Epithelial cell of prostate (primary cell): ENCODE results near the gene IFFO2.
A peak's percentile ranks its signal among the peaks of the same experiment; 100 is the strongest.

Experiments
- DNase-seq: peaks from one replicate; pipeline ENCODE4 v3.0.0-alpha.2; 2011; ENCODE audit warnings: low read depth, low spot score
- H3K27ac ChIP-seq: fragments of 450-650 bp; 2 replicates; pipeline ENCODE4 v1.5.1; 2017; ENCODE audit warnings: mild to moderate bottlenecking

Gene IFFO2

DNA sequence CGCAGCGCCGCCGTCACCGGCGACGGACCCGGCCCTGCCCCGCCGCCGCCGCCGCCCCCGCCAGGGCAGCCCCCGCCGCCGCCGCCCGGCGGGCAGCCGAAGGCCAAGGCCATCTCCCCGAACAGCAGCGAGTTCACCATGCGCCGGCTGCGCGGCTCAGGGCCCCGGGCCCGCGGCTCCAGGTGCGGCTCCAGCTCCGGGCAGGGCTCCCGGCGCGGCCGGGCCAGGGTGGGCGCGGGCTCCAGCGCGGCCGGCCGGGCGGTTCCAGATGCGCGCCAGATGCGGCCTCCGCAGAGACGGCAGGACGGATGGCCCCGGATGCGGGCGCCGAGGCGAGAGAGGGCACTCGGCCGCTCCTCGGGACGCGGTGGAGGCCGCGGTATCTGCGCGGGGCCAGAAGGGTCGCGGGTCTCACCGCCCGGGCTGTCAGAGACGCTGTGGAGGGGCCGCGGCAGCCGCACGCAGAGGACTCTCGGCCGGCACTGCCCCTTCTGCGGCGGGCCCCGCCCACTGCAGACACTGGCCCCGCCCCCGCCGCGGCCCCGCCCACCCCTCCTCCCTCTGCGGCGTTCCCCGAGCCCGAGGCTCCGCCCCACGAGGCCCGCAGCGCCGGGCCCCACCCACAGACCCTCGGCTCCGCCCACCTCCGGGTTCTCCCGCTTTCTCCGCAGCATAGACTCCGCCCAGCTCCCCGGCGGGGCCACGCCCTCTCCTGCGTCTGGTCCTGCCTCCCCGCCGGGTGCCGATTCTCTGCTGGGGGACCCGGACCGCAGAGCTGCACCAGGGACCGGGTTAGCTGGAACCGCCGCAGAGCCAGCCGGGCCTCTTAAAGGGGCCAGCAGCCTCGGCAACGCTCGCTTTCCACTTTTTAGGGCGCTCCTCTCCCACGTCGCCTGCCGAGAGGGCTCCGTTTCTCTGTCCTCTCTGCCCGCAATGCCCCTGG, at the start of gene IFFO2:
Gene IFFO2, minus strand, starts transcription at position 484 of the 943 bp plus-strand sequence. Its CDS starts 344 bp downstream, at position 140.
- no peak for DNase-seq
- peak within 1 kb of the TSS; percentile 92 for H3K27ac ChIP-seq

DNA sequence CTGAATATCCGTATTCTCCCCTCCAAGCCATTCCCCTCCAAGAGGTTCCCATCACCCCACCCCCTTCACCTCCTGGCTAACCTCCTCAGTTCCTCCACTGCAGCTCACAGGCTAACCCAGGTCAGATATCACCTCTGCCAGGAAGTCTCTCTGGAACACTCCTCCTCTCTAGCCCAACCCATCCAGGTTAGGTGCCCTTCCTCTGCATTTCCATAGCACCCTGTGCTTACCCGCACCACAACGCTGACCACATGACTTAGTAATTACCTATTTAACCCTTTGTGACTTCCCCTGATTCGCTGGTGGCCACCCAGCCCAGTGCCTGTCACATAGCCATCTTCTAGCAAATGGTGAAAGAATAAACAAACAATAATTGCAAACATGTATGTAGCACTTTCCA, 49.5 kb upstream of the IFFO2 start:
- H3K27ac ChIP-seq = no peak overlapping the region
- no peak for DNase-seq

DNA sequence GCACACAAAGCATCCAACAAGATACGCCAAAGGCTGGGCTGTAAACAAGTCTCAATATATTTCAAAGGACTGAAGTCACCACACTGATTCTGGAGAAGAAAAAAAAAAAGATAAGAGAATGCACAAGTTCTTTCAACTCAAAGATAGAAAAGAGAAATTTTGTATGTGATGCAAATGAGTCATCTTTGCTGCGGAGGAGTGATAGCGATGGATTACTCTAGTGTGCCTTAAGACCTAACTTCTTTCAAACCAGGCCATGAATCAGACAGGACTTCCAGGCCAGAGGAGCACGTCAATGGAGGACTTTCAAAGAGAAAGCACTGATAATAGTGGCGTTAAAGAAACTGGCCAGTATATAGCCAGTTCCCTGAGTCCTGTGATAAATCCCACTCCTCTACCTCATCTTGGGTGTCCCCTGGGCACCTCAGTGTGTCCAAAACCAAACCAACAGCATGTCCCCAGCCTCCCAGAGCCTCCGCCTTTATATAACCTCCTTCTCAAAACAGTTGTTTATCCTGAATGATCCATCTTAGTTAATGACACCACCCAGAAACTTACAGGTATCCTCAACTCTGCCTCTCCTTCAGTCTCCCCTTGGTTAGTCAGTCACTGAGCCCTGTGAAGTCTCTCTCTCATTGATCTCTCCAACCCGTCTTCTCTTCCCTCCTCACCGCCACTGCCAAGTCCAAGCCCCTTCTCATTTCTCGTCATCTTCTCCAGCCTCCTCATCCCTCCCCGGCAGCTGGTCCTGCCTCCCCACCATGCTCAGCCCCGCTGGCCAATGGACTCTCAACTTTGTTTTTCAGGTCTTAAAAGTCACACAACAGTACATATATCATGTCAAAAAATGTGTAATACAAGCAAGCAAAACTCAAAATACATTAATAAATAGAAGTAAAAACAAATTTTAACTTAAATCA, 47.2 kb upstream of the IFFO2 start:
- no peak overlapping the region for H3K27ac ChIP-seq
- no peak for DNase-seq

DNA sequence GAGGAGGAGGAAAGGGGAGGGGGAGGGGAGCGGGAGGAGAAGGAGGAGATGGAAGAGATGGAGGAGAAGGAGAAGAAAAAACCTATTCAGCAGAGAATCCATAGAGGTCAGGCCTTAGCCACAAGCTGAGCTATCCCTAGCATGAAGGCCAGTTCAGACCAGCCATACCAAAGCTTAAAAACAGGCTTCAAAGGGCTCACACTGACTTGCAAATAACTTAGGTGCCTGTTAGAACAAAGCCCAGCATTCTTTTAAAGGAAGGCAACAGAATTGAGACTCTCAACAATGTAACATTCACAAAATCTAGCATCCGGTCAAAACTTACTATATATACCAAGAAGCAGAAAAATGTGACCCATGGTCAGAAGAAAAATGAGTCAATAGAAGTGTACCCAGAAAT, 43.6 kb upstream of the IFFO2 start:
- DNase-seq = no peak
- H3K27ac ChIP-seq = peak overlapping the region; percentile 73

DNA sequence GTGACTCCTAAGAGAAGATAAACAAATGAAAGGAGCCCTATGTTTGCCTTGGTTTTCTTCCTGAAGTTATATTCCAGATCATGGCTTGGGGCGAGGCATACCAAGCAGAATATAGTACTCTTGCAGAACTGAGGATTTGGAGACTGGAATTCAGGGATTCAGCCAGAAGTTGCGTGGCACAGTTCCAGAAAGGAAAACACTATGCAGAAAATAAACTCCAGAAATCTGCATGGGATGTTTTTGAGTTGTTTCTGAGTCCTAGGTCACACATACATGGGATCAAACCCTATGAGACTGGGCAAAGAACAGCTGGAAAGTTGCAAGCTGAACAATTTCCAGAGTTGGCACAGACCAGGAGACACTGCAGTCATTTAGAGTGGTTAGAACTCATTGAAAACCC, 42.9 kb upstream of the IFFO2 start:
- no peak for DNase-seq
- peak overlapping the region; percentile 73 for H3K27ac ChIP-seq

DNA sequence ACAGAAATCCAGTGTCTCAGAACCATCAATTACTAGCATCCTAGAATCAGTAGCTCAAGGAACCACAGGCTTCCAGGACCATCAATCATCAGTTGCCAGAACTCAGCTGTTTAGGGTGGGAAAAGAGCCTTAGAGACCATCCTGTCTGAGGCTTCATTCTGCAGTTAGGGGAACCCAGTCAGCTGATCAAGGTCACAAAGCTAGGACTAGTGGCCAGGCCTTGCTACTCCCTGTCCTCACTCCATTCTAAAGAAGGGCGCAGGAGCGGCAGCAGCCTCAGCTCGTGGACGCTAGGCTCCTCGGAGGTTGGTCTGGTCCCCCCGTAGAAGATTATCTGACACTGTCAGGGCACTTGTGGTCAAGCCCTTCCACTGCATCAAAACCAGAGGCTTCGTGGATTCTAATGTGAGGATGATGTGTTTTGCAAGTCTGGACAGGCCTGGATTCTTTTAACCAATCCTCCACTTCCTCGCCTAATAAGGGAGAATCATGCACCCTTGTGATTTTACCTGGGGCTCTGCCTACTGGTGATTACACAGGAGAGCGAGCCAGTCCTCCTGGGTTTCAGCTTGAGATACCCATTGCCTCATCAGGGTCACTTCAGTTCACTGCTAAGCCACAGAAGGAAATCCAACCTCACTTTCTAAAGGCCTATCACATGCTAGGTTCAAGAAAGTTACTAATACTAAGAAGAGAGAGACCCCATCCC, 41.7 kb upstream of the IFFO2 start:
- peak; percentile 96 for DNase-seq
- H3K27ac ChIP-seq = peak overlapping the region; percentile 73

DNA sequence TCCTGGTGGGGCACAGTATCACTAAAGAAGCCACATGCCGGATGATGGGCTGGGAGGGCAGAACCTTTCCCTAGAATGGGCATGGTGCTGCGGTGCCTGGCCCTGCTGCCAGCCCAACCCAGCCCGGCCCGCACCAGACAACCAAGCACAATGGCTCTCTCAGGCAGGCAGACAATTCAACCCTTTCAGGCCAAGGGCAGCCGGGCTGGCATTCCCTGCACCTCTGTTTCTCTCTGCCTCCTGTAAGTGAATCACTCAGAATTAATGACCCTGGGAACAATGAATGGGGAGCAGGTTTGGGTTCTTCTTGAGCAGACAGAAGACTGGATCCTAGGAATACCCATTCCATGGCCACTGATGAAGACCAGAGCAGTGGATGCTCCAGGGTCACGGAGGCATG, 41.0 kb upstream of the IFFO2 start:
- H3K27ac ChIP-seq = peak overlapping the region; percentile 73
- DNase-seq = no peak

DNA sequence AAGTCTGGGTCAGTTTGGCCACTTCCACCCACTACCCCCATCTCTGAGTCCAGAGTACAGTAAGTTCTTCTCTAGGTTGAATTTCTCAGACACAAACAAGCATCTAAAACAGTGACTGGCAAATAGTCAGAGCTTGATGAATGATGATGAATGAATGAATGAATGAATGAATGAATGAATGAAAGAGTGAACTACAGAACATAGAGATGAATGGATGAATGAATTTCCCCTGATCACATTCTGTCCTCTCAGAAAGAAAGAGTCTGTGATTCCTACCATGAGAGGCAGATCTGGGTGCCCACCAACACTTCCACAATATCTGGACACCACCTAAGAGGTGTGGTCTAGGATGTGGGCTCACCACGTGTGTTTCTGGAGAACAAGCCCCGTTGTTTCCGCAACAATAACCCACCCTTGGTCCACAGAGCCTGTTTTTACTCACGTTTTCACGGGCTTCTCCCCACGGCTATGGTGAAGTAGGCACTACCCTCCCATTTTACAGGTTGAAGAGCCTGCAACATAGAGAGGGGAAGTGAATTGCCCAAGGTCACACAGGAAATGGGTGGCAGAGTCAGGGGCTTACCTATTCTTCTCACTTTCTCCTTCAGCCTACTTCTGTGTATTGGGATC, 40.2 kb upstream of the IFFO2 start:
- no peak overlapping the region for H3K27ac ChIP-seq
- no peak for DNase-seq

DNA sequence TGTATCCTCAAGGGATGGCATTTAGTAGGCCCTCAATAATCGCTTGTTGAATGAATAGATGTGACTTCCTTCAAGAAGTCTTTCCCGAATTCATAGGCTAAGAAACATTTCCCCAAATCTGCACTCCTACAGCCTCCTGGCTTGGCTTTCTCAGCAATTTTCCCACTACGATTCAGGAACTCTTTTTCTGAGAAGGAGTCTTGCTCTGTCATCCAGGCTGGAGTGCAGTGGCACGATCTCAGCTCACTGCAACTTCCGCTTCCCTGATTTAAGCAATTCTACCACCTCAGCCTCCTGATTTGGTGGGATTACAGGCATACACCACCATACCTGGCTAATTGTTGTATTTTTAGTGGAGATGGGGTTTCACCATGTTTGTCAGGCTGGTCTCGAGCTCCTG, 37.9 kb upstream of the IFFO2 start:
- DNase-seq = no peak

DNA sequence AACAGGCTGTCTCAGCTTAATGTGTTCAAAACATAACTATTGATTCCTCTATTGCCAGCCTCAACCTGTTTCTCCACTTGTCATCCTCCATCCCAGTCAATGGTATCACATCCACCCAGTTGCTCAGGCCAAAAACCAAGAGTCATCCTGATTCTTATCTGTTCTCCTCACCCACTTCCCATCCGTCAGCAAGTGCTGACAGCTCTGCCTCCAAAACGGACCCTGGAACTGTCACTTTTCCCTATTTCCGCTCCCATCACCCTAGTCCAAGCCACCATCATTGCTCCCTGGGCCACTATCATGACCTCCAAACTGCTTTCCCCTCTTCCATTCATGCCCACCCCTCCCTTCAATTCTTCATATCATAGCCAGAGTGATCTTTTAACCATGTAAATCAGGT, 36.2 kb upstream of the IFFO2 start:
- DNase-seq = no peak
- H3K27ac ChIP-seq = no peak overlapping the region

More for the DNA sequence above, 37.9 kb upstream of the IFFO2 start:
- H3K27ac ChIP-seq = no peak overlapping the region

DNA sequence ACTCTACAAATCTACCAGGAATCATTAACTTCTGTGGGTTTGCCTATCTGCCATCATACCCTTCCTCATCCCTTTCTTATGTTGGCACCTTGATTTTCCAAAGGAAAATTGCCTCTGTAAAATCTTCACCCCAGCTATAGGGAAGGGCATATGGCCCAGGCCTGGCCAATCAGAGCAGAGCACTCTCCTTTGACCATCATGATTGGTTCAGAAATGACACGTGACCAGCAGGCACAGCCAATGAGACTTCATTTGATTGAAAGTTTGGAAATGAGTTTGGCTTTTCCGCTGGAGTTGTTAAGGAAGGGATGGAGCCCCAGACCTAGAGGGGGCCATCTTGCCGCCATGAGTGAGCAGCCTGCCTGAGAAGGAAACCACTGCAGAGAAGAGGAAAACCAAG, 35.1 kb upstream of the IFFO2 start:
- no peak for DNase-seq
- no peak overlapping the region for H3K27ac ChIP-seq

DNA sequence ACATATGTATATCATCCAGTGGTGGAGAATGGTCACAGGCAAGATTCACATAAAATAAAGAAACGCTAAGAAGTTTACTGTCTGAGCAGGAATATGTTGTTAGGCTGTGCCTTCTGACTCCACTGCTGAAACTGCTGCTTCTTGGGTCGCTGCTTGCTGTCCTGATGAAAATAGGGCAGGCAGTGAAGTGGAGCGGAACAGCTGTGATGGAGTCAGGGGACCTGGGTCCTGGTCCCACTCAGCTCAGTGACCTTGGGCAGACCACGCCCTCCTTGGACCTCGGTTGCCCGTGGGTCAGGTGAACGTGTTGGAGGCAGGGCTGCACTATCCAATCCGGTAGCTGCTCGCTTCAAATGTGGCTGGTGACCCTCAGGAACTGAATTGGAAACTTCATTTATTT, 33.4 kb upstream of the IFFO2 start:
- no peak overlapping the region for H3K27ac ChIP-seq
- DNase-seq = no peak

DNA sequence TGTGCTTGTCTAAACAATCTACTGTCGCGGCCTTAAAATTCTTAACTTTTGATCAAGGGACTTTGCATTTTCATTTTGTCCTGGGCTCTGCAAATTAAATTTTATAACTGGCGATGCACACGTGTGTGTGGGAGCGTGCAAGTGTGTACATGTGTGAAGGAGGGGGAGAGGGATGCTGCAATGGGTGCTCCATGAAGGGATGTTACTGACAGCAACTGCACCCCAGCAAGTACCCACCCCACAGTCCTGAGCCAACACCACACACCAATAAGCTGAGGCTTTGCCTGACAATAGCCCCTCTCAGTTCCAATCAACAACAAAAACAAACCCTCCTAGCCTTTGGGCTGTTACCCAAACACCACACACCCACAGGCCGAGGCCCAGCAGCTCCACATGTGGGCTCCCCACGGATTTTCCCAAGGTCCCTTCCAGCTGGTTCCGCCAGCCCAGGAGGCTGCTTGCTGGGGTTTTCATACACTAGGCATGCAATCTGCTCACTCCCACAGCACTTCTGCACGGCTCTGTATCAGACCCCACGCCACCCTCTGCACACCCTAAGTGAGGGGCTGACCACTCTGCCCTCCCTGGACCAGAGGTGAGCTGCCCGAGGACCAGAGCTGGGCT, 32.8 kb upstream of the IFFO2 start:
- H3K27ac ChIP-seq = no peak overlapping the region
- no peak for DNase-seq

DNA sequence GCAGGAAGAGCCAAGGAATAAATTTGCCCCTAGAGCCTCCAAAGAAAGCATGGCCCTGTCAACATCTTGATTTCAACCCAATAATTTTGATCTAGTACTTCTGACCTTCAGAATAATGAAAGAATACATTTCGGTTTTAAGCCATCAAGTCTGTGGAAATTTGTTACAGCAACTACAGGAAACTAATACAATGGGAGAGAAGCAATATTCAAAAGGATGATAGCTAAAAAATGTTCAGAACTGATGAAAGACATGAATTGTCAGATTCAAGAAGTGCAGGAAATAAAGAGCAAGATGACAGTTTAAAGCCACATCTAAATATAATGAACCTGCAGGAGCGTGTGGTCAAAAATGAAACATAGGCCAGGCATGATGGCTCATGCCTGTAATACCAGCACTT, 24.8 kb upstream of the IFFO2 start:
- H3K27ac ChIP-seq = no peak overlapping the region
- no peak for DNase-seq

DNA sequence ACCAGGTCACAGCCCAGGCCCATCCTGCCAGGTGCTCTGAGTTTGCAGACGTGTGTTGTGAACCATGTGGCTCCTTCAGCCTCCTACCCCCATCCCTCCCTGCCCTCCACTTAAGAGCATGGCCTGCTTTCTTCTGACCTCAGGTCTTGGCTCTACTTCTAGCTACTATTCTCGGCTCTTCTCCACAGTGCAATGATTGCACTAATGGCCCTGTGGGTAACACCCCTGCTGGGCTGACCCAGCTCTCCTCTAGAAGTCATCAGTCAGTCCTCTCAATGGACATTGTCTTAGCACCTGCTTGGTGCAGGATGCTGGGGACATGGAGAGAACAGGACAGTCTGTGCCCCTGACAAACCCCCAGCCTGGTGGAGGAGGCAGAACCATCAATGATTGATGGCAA, 22.2 kb upstream of the IFFO2 start:
- H3K27ac ChIP-seq = no peak overlapping the region
- no peak for DNase-seq

DNA sequence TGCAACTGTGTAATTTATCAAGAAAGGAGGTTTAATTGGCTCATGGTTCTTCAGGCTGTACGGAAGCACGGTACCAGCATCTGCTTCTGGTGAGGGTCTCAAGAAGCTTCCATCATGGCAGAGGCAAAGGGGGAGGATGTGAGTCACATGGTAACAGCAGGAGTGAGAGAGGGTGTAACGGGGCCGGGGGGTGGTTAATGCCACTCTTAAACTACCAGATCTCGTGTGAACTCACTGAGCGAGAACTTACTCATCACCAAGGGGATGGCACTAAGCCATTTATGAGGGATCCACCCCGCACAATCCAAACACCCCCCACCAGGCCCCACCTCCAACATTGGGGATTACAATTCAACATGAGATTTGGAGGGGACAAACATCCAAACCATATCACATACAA, 21.0 kb upstream of the IFFO2 start:
- DNase-seq = no peak
- no peak overlapping the region for H3K27ac ChIP-seq

DNA sequence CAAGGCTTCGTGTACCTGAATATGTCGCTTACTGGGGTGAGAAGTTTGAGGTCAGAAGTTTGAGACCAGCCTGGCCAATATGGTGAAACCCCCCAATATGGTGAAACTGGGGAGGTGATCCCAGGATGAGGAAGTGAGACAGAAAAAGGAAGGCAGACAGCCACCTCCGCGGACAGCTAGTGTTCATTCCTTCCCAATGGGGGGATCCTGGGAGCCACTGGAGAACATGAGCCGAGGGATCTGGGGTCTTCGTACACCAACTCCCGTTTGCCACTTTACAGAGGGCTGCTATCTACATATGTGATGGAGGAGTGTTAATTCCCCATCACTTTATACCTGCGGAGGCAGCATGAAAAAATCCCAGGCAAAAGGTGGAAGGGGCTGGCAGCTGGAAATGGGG, 19.6 kb upstream of the IFFO2 start:
- no peak overlapping the region for H3K27ac ChIP-seq
- DNase-seq = no peak

DNA sequence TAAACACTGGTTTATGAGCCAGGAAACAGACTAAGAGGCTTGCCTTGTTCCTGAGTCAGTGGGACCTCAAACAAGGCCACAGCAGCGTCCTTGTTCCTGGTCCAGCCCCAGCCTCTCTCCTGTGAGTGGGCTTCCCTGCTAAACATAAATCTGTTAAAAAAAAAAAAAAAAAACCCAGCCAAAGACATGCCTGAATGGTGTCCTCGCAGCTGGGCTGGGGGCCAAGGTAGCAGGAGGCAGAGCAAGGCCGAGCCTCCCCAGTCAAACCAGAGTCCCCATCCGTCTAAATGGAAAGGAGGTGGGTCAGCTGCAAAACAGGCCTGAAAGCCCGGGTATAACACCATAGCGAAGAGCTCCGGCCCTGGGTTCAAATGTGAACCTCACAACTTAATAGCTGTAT, 18.1 kb upstream of the IFFO2 start:
- no peak for DNase-seq
- H3K27ac ChIP-seq = no peak overlapping the region

DNA sequence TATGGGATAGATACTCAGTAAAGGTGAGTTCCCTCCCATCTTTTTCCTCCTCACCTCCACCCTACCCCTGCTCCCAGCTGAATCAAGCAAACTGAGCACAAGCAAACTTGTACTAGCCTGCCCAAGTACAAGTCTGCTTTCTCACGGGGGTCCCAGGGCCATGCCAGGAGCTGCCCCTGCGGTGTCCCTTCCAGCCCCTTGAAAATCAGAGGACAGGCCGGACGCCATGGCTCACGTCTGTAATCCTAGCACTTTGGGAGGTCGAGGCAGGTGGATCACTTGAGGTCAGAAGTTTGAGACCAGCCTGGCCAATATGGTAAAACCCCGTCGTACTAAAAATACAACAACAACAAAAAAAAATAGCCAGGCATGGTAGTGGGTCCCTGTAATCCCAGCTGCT, 17.5 kb upstream of the IFFO2 start:
- no peak overlapping the region for H3K27ac ChIP-seq
- DNase-seq = no peak
